Myocyte (in vitro differentiated cells): ENCODE results near the gene NUCB2. TPM values are rescaled to one million over a fixed set of nuclear protein-coding genes. Genes with fewer than 3 reads are reported as not detected.
A peak's percentile ranks its signal among the peaks of the same experiment; 100 is the strongest.
"Not testable (repeated sequence)": the region's sequence is repeated elsewhere in the genome, so short reads cannot be mapped to it uniquely, and the experiment has no call there.

Source experiments
- DNase-seq: peaks from one replicate; pipeline ENCODE4 v3.0.0-alpha.2; 2012; ENCODE audit warnings: low read depth
- polyA plus RNA-seq: library from polyadenylated mRNA; unstranded; fragments of >200 nt; gene quantifications from one replicate; pipeline ENCODE4 v1.2.1, GENCODE V29; 2012; ENCODE audit warnings: missing spikeins
- total RNA-seq: library from RNA; depleted of rRNA; stranded (reverse); fragments of >200 nt; gene quantifications from 2 replicates; pipeline ENCODE4 v1.2.3, GENCODE V29; 2014

The NUCB2 gene
- total RNA-seq: 92.8 and 99.0 TPM in 2 replicates
- polyA plus RNA-seq: 45.1 TPM

DNA sequence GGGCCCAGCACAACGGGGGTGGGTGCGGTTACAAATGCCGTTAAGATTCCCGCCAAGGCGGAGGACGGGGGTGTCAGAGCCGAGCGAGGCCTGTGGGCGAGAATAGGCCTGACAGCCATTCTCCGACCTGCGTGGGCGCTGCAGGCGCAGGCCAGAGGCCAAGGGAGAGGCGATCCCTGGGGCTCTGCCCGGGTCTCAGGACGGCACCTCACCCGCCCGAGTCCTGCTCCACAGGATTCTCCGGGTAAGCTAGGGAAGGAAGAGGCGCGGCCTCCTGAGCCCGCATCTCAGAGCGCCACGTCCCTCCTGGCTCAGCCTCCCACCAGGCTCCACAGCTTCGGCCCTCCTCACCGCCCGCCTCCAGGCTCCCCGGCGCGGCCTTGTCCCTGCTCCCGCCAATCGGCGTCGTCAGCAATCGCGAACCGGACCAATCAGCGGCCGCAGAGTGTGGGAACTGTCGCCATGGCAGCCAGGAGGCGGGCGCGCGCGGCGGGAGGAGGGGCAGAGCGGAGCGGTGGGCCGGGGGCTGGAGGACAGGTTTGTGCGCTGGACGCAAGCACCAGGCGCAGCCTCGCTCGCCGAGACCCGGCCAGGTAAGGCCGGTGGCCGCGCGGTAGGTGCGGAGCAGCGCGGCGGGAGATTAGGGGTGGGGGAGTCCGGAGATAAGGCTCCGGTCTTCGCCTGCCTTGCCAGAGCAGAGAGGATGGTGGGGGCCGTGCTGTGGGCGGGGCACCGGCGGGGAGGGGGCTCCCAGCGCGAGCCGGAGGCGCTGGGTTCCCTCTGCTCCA lies at the start of gene NUCB2:
NUCB2 (plus strand) TSS at position 504 of the 788 bp plus-strand sequence. CDS start 18,585 bp downstream, outside the sequence.
- DNase-seq: peak; percentile 97

DNA sequence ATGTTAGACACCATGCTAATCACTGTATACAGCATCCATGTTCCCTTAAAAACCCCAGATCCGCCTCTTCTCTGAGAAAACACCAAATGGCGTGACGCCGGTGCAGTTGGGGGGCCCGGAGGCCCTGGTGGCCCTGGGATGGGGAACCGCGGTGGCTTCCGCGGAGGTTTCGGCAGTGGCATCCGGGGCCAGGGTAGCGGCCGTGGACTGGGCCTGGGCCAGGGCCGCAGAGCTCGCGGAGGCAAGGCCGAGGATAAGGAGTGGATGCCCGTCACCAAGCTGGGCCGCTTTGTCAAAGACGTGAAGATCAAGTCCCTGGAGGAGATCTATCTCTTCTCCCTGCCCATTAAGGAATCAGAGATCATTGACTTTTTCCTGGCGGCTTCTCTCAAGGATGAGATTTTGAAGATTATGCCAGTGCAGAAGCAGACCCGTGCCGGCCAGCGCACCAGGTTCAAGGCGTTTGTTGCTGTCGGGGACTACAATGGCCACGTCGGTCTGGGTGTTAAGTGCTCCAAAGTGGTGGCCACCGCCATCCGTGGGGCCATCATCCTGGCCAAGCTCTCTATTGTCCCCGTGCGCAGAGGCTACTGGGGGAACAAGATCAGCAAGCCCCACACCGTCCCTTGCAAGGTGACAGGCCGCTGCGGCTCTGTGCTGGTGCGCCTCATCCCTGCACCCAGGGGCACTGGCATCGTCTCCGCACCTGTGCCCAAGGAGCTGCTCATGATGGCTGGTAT lies 48.2 kb upstream of the NUCB2 start:
- not testable (repeated sequence) for DNase-seq

DNA sequence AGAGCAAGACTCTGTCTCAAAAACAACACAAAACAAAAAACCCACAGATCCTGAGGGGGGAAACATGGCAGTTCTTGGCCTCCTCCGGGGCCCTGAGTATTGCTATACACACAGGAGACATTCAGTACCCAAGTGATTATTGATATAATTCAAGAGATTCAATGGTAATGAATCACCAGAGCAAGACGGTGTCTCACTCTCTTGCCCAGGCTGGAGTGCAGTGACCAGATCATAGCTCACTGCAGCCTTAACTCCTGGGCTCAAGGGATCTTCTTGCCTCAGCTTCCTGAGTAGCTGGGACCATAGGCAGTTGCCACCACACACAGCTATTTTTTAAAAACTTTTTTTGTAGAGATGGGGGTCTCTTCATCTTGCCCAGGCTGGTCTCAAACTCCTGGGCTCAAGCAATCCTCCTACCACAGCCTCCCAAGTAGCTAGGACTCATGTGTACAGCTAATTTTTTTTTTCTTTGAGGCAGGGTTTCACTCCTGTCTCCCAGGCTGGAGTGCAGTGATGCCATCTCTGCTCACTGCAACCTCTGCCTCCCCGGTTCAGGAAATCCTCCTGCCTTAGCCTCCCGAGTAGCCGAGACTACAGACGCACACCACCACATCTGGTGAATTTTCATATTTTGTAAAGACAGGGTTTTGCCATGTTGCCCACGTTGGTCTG lies 46.9 kb upstream of the NUCB2 start:
- no peak for DNase-seq

DNA sequence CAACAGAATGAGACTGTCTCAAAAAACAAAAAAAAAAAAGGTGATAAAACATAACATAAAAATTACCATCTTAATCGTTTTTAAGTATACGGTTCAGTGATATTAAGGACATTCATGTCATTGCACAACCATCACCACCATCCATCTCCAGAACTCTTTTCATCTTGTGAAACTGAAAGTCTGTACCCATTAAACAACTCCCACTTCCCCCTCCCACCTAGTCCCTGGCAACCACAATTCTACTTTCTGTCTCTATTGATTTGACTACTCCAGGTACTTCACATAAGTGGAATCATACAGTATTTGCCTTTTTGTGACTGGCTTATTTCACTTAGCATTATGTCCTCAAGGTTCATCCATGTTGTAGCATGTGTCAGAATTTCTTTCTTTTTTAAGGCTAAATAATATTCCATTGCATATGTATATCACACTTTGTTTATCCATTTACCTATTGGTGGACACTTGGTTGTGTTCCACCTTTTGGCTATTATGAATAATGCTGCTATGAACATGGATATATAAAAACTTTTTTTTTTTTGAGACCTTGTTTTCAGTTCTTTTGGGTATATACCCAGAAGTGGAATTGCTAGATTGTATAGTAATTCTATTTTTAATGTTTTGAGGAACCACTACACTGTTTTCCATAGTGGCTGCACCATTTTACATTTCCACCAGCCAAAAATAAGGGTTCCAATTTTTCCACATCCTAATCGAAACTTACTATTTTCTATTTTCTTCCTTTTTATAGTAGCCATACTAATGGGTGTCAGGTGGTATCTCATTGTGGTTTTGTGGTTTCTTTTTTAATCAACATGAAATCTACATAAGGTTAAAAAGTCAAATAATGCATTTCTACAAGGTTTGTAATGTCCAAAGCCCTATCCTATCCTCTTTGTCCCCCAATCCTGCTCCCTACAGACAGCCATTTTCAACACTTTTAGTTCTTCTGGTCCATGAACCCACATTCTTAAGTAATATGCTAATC lies 45.4 kb upstream of the NUCB2 start:
- no peak for DNase-seq

GRCh38 chr11:17233101-17233500 lies 43.4 kb upstream of the NUCB2 start:
- peak; percentile 36 for DNase-seq

DNA sequence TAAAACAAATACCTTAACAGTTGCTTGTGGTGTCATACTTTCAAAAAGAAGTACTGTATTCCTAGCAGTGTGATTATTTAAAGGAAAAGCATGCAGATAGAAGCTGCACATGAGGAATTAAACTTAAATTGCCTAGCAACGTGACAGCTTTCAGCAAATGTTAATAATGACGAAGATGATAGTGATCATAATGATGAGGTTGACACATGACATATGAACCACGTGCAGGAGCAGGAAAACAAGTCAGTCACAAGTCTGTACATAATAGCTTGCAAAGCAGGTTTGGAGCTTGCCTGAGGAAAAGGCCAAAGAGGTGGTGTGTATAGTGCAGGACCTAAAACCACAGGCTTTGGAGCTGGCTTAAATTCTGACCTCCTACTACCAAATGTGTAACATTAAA lies 38.2 kb upstream of the NUCB2 start:
- no peak for DNase-seq

- not testable (repeated sequence) for DNase-seq
These were observed 36.6 kb upstream of the NUCB2 start for GRCh38 chr11:17239927-17240326.

- no peak for DNase-seq
These were observed 35.8 kb upstream of the NUCB2 start for GRCh38 chr11:17240780-17241179.

- DNase-seq: not testable (repeated sequence)
These were observed 33.6 kb upstream of the NUCB2 start for GRCh38 chr11:17242954-17243353.

DNA sequence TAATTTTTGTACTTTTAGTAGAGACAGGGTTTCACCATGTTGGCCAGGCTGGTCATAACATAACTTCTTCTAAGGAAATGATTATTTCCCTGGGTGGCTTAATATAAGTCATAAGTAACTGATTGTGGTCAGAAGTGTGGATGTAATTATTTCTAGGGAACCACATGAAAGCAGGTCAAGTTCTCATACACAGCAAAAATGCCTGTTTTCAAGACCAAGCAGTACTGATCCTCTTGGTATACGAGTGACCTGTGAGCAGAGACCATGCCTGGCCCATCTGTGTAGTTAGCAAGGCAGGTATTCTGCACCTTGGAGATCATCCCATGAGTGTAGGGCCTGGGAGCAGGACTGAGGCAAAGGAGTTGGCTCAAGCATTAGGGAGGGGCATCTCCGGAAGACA lies 32.5 kb upstream of the NUCB2 start:
- DNase-seq: no peak

- DNase-seq: no peak
These were observed 25.8 kb upstream of the NUCB2 start for GRCh38 chr11:17250561-17251350.

- no peak for DNase-seq
These were observed 23.8 kb upstream of the NUCB2 start for GRCh38 chr11:17252704-17253103.

GRCh38 chr11:17256512-17256911 lies 20.0 kb upstream of the NUCB2 start:
- DNase-seq: peak; percentile 26

- DNase-seq: no peak
These were observed 19.3 kb upstream of the NUCB2 start for GRCh38 chr11:17257196-17257595.

GRCh38 chr11:17258670-17259069 lies 17.9 kb upstream of the NUCB2 start:
- DNase-seq: no peak

GRCh38 chr11:17259519-17259918 lies 17.0 kb upstream of the NUCB2 start:
- DNase-seq: no peak

GRCh38 chr11:17260020-17260419 lies 16.5 kb upstream of the NUCB2 start:
- DNase-seq: no peak

DNA sequence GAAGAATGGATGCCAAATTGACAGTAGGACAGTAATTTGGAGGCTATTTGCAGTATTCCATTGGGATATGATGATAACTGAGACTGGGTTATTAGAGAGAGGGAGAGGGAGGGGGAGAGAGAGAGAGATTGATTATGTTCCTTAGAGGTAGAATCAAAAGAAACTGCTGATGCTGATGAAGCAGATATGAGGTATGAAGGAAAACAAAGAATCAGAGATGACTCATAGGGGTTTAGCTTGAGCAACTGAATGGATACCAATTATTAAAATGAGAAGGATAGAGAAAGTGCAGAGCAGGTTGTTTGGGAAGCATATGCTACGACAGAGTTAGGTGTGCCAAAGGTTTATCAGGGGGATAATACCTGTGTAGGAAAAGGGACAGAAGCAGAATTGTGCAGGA lies 12.8 kb upstream of the NUCB2 start:
- DNase-seq: no peak

DNA sequence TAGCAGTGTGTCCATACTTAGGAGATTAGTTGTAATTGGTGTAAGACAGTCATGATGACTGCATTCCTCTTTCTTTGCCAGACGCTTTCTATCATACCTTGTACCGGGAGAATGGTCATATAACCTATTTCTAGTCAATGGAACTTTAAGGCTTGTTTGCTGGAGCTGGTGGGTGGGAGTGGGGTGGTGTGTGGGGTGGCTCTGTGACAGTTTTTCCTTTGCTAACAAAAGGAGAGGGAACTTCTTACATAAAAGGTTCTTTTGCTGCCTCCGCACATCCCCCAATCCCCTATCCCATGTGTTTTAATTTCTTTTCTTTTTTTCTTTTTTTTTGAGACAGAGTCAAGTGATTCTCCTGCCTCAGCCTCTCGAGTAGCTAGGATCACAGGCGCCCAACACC lies 9.8 kb upstream of the NUCB2 start:
- no peak for DNase-seq

DNA sequence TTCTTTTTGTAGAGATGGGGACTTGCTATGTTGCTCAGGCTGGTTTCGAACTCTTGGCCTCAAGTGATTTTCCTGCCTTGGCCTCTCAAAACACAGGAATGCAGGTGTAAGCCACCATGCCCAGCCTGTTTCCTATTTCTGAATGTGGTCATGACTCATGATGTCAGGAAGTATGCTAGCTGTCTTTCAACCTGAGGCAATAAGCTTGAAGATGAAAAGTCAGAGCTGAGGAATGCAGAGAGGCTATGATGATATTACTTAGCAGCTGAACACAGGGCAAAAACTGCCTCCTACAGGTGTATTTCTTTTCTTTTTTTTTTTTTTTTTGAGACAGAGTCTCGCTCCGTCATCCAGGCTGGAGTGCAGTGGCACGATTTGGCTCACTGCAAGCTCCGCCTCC lies 9.0 kb upstream of the NUCB2 start:
- peak; percentile 23 for DNase-seq
